ENCODE data around the gene TCEAL5.
"Not testable (repeated sequence)": the region's sequence is repeated elsewhere in the genome, so short reads cannot be mapped to it uniquely, and the experiment has no call there.

TCEAL5 gene

DNA sequence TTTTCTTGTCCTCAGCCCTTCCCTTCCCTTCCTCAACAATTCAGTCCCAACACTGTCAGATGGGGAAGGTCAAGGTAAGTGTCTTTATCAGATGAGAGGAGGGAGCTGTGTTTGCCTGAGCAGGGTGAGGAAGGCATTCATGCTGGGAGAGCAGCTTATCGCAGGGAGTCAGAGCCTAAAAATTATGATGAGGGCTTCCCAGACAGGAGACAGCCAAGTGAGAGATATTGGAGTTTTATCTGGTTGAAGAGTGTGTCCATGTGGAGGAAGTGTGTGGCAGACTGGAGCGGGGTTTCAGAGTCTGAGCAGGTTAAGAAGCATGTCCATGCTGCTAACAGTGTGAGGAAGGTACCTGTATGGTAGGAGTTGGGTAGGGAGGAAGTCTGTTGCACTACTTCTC is 43.3 kb downstream of the TCEAL5 start:
- DNase-seq = no peak

DNA sequence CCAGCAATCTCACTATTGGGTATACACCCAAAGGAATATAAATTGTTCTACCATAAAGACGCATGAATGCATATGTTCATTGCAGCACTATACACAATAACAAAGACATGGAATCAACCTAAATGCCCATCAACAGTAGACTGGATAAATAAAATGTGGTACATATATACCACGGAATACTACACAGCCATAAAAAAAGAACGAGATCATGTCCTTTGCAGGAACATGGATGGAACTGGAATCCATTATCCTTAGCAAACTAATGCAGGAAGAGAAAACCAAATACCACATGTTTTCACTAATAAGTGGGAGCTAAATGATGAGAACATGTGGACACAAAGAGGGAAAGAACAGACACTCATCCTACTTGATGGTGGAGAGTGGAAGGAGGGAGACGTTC is 50.6 kb downstream of the TCEAL5 start:
- not testable (repeated sequence) for DNase-seq
